H1 (cell line): Measurements from ENCODE around the gene NPIPB4.
"Not testable (repeated sequence)": the region's sequence is repeated elsewhere in the genome, so short reads cannot be mapped to it uniquely, and the experiment has no call there.

ENCODE experiments used
- ASH2L ChIP-seq: fragments of 200-600, 300-600 bp; sonication (generic); IDR thresholded peaks from one replicate; pipeline ENCODE4 v1.7.1; 2017; ENCODE audit warnings: low read length
- EP300 ChIP-seq, 2 experiments: IDR thresholded peaks; 1 replicate in 1 of 2; 2 replicates in 1 of 2; pipeline ENCODE4 v1.6.1; 2011 to 2012; ENCODE audit warnings: low read depth in 2 of 2, low read length in 2 of 2, mild to moderate bottlenecking in 2 of 2, borderline replicate concordance in 1 of 2, inconsistent platforms in 1 of 2, moderate library complexity in 1 of 2
- EZH2 ChIP-seq: fragments of 200-600 bp; sonication (generic); IDR thresholded peaks from 2 replicates; pipeline ENCODE4 v1.7.1; 2012; ENCODE audit warnings: low read depth, mild to moderate bottlenecking, moderate library complexity, low read length, inconsistent platforms; ENCODE audit not compliant: severe bottlenecking
- MAFK ChIP-seq: IDR thresholded peaks from 2 replicates; pipeline ENCODE4 v1.6.1; 2012; ENCODE audit warnings: low read depth, mild to moderate bottlenecking, improper control_type of control experiment, low read length
- SUZ12 ChIP-seq: fragments of 200-600 bp; sonication (generic); IDR thresholded peaks from 2 replicates; pipeline ENCODE4 v1.6.1; 2012; ENCODE audit warnings: mild to moderate bottlenecking, inconsistent platforms, low read length, moderate library complexity, mixed read lengths
- USF2 ChIP-seq: IDR thresholded peaks from 2 replicates; pipeline ENCODE4 v1.6.1; 2011; ENCODE audit warnings: low read length, improper control_type of control experiment
- TF ChIP-seq, protein P1 (sequence below), 3 experiments: IDR thresholded peaks; 1 replicate in 2 of 3; 2 replicates in 1 of 3; pipeline versions ENCODE4 v1.5.1 to v1.6.1; 2011; ENCODE audit warnings: low read length in 3 of 3, mild to moderate bottlenecking in 3 of 3, inconsistent platforms in 2 of 3, low read depth in 1 of 3, moderate library complexity in 1 of 3; ENCODE audit not compliant: insufficient read depth in 1 of 3; ENCODE audit errors: control extremely low read depth in 1 of 3

GRCh38 chr16:21829929-21830328 lies 27.6 kb downstream of the NPIPB4 start:
- TF ChIP-seq USF2; EP300 (IDR thresholded peaks at IDR 0.05; ENCODE audit: borderline replicate concordance in 1 of 2, low read depth in 2 of 2, low read length in 2 of 2); ASH2L; SUZ12; EZH2; MAFK: not testable (repeated sequence)
- TF ChIP-seq, protein P1, sequence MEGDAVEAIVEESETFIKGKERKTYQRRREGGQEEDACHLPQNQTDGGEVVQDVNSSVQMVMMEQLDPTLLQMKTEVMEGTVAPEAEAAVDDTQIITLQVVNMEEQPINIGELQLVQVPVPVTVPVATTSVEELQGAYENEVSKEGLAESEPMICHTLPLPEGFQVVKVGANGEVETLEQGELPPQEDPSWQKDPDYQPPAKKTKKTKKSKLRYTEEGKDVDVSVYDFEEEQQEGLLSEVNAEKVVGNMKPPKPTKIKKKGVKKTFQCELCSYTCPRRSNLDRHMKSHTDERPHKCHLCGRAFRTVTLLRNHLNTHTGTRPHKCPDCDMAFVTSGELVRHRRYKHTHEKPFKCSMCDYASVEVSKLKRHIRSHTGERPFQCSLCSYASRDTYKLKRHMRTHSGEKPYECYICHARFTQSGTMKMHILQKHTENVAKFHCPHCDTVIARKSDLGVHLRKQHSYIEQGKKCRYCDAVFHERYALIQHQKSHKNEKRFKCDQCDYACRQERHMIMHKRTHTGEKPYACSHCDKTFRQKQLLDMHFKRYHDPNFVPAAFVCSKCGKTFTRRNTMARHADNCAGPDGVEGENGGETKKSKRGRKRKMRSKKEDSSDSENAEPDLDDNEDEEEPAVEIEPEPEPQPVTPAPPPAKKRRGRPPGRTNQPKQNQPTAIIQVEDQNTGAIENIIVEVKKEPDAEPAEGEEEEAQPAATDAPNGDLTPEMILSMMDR (IDR thresholded peaks at IDR 0.05; ENCODE audit: control extremely low read depth in 1 of 3, insufficient read depth in 1 of 3, low read depth in 1 of 3, low read length in 3 of 3): not testable (repeated sequence)
